Parathyroid adenoma (tissue), 2 donors: ENCODE data around the gene SNRPD3.
A peak's percentile ranks its signal among the peaks of the same experiment; 100 is the strongest.
"Not testable (repeated sequence)": the region's sequence is repeated elsewhere in the genome, so short reads cannot be mapped to it uniquely, and the experiment has no call there.

Experiments used
- H2AFZ ChIP-seq: fragments of 300-600 bp; sonication (generic); one replicate; pipeline ENCODE4 v1.7.0; 2017; ENCODE audit warnings: antibody characterized with exemption, mild to moderate bottlenecking
- H3K27ac ChIP-seq: fragments of 300-600 bp; sonication (generic); one replicate; pipeline ENCODE4 v1.7.0; 2017
- H3K27me3 ChIP-seq: fragments of 300-600 bp; sonication (generic); one replicate; pipeline ENCODE4 v1.7.0; 2017; ENCODE audit warnings: low read length; ENCODE audit not compliant: control insufficient read depth, insufficient read depth
- H3K36me3 ChIP-seq: fragments of 300-600 bp; sonication (generic); one replicate; pipeline ENCODE4 v1.7.0; 2017; ENCODE audit warnings: low read length; ENCODE audit not compliant: control insufficient read depth, insufficient read depth
- H3K4me1 ChIP-seq: fragments of 300-600 bp; sonication (generic); one replicate; pipeline ENCODE4 v1.7.0; 2017; ENCODE audit warnings: control low read depth
- H3K4me2 ChIP-seq: fragments of 300-600 bp; sonication (generic); one replicate; pipeline ENCODE4 v1.7.0; 2017; ENCODE audit warnings: low read length
- H3K4me3 ChIP-seq: fragments of 300-600 bp; sonication (generic); one replicate; pipeline ENCODE4 v1.7.0; 2017; ENCODE audit warnings: low read depth, low read length
- H3K79me2 ChIP-seq: fragments of 300-600 bp; sonication (generic); one replicate; pipeline ENCODE4 v1.7.0; 2017; ENCODE audit warnings: control low read depth
- H3K9ac ChIP-seq: fragments of 300-600 bp; sonication (generic); one replicate; pipeline ENCODE4 v1.7.0; 2017; ENCODE audit warnings: mild to moderate bottlenecking
- H3K9me3 ChIP-seq: fragments of 300-600 bp; sonication (generic); one replicate; pipeline ENCODE4 v1.7.0; 2017; ENCODE audit warnings: low read length; ENCODE audit not compliant: control insufficient read depth
- CTCF ChIP-seq: fragments of 300-600 bp; sonication (generic); IDR thresholded peaks from one replicate; pipeline ENCODE4 v1.7.0; 2017; ENCODE audit warnings: antibody characterized with exemption, mild to moderate bottlenecking
- donor health status: primary hyperparathyroidism.

Gene SNRPD3

DNA sequence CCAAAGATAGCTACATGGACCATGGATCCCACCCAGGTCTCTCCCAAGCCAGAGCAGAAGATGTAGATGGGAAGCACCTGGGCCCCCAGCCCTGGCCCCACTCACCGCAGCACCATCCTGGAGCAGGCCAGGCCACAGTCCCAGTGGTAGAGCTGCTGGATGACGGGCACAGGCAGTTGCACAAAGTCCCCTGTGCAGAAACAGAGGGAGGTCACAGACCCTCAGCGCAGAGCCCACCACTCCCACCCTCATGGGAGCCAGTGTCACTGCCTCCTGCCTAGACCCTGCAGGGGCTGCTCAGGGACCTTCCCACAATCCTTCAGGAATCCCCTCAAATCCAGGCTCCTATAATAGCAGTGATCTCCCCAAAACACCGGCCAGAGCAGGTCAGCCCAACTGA is 7.0 kb upstream of the SNRPD3 start:
- no peak overlapping the region for H3K4me3 ChIP-seq
- TF ChIP-seq CTCF = no peak
- H3K79me2 ChIP-seq = peaks cover 3% of the 10 kb centered on the region
- no peaks in the 10 kb centered on the region for H3K4me1 ChIP-seq
- no peaks in the 10 kb centered on the region for H3K9me3 ChIP-seq
- H3K27ac ChIP-seq = no peak overlapping the region
- H2AFZ ChIP-seq = no peak overlapping the region
- no peak overlapping the region for H3K9ac ChIP-seq
- no peak overlapping the region for H3K4me2 ChIP-seq
- no peaks in the 10 kb centered on the region for H3K36me3 ChIP-seq
- H3K27me3 ChIP-seq = no peaks in the 10 kb centered on the region

DNA sequence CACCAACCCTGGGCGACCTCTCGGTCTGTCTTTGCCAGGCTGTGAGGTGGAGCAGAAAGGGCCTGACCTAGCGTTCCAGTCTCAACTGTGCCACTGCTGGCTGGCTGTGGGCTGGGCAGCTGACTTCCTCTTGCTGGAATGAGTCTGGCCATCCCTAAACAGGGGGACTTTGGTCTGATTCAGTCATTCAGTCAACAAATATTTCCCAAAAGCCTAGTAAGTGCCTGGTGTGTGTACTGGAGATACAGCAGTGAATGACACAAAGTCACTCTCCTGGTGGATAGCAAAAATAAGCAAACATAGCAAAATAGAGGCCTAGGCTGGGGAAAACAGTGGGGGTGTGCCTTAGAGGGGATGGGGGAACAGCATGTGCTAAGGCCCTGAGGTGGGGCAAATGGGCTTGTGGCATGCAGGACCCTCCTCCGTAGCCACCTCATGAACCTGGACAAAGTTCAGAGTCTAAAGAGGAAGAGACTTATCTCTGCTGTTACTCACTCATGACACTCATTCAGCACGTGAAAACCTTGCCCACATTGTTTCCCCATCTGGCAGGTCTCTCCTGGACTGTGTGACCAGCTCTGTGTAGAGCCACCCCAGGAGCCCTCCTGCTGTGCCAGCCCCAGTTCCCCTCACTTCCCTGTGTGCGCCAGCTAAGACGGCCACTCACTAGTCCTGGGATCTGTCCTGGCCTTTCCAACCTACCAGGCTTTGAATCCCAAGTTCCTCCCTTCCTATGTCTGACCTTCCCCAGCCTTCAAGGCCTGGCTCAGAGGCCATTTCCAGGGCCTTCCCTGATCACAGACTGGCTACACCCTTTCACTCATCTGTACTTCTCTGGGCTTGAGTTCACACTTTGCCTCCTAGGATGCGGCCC is 5.5 kb upstream of the SNRPD3 start:
- no peaks in the 10 kb centered on the region for H3K4me1 ChIP-seq

DNA sequence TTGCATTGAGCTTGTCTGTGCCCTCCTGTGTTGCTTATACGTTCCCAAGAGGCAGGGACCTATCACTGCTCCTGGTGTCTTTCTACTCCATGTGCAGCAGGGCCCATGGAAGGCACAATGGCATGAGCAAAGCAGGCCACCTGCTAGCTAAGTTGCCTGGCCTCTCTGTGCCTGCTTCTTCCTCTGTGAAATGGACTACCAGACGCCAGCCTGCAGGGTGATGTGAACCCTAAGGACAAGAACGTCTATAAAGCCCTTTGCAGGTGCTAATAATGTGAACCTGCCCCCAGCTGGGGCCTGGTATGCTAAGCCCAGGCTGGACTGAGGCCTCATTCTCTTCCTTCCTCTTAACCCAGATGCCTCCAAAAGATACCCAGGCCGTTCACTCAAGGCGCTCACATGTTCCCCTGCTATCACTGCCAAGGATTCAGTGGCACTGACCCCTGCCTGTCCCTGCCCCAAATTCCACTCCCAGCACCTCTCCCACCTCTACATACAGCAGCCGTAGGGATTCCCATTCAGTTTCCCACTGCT is 4.8 kb upstream of the SNRPD3 start:
- Histone ChIP-seq H3K9me3 (no peaks in the 10 kb centered on the region), H3K4me3 (no peak overlapping the region), H3K79me2 (peaks cover 7% of the 10 kb centered on the region), H3K4me1 (no peaks in the 10 kb centered on the region), H3K36me3 (no peaks in the 10 kb centered on the region), H3K27ac (no peak overlapping the region), H3K27me3 (no peaks in the 10 kb centered on the region), H2AFZ (no peak overlapping the region), H3K4me2 (no peak overlapping the region), H3K9ac (no peak overlapping the region)
- no peak for TF ChIP-seq CTCF

More for the DNA sequence above, 5.5 kb upstream of the SNRPD3 start:
- Histone ChIP-seq H3K36me3 (no peaks in the 10 kb centered on the region), H3K9ac (no peak overlapping the region), H3K27me3 (no peaks in the 10 kb centered on the region), H3K27ac (no peak overlapping the region), H3K4me2 (no peak overlapping the region), H3K79me2 (peaks cover 6% of the 10 kb centered on the region), H3K9me3 (no peaks in the 10 kb centered on the region), H3K4me3 (no peak overlapping the region), H2AFZ (no peak overlapping the region)
- TF ChIP-seq CTCF = no peak

DNA sequence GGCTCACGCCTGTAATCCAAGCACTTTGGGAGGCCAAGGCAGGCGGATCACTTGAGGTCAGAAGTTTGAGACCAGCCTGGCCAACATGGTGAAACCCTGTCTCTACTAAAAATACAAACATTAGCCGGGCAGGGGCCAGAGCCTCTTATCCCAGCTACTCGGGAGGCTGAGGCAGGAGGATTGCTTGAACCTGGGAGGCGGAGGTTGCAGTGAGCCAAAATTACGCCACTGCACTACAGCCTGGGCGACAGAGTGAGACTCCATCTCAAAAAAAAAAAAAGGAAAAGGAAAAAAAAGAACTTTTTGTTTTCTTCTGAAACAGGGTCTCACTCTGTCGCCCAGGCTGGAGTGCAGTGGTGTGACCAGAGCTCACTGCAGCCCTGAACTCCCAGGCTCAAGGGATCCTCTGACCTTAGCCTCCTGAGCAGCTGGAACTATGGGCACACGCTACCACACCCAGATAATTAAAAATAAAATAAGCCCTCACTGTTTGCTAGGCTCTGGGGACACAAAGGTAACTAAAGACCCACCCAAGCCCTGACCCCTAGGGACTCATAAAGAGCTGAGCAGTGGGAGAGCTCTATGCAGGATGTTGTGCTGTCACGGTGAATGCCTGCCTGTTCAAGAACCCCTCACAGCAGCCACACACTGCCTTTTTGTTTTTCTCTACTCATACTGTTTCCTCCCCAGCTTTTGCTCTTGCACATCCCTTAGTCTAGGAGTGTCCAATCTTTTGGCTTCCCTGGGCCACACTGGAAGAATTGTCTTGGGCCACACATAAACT is 3.1 kb upstream of the SNRPD3 start:
- not testable (repeated sequence) for H3K27me3 ChIP-seq, H3K4me3 ChIP-seq, H3K4me2 ChIP-seq, H3K9me3 ChIP-seq, H3K4me1 ChIP-seq, H3K27ac ChIP-seq, H3K9ac ChIP-seq, H3K36me3 ChIP-seq, H2AFZ ChIP-seq
- peaks cover 19% of the 10 kb centered on the region for H3K79me2 ChIP-seq

DNA sequence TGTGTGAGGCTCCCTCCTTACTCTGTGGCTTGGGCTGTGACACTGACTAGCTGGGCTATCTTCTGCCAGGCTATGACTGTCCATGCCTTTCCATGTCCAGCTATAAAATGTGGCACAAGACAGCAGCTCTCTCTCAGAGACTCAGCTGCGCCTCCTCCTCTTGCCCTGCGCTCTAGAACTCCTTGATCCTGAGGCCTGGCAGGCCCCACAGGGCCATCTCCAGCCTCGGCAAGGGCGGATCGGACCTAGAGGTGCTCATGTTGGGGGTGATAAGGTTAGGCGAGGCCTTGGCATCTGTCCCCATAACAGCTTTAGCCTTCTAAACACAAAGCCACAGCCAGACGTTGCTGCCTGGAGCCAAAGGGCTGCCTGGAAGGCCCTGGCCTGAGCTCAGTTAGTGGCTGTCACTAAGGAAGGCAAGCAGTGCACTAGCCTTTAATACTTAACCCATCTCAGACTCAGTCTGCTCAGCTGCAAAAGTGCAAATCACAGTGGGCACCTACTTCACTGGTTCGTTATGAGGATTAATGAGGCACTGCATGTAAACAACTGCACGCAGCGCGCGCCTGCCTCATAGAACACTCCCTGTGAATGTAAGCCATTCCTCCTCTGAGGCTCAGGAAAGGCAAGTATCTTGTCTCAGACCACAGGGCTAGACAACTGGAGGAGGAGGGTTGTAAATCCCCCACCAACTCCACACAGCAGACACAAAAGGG is 2.0 kb upstream of the SNRPD3 start:
- Histone ChIP-seq H3K4me3 (peak overlapping the region; percentile 82), H3K4me2 (peak overlapping the region; percentile 93), H3K27ac (peak overlapping the region; percentile 75), H3K27me3 (no peaks in the 10 kb centered on the region), H3K79me2 (peaks cover 24% of the 10 kb centered on the region), H3K9ac (no peak overlapping the region), H3K4me1 (no peaks in the 10 kb centered on the region), H3K36me3 (no peaks in the 10 kb centered on the region), H3K9me3 (no peaks in the 10 kb centered on the region), H2AFZ (peak overlapping the region; percentile 59)
- TF ChIP-seq CTCF = no peak
